A204.1 (cell line): ENCODE results near the gene RNU5D-1.
"Not testable (repeated sequence)": the region's sequence is repeated elsewhere in the genome, so short reads cannot be mapped to it uniquely, and the experiment has no call there.

Experiments
- FAIRE-seq: peaks from 2 replicates; lab custom pipeline; 2012; peaks lifted over from hg19 to GRCh38; lab: Jason Lieb, UNC

The RNU5D-1 gene

GRCh38 chr1:44730741-44731512 is at the start of gene RNU5D-1:
Gene RNU5D-1, minus strand, starts transcription at chr1:44731170.
- peak; percentile 96 for FAIRE-seq

GRCh38 chr1:44780583-44781121 is 49.7 kb upstream of the RNU5D-1 start:
- no peak for FAIRE-seq

- no peak for FAIRE-seq
These were observed 48.0 kb upstream of the RNU5D-1 start for GRCh38 chr1:44778705-44779576.

- FAIRE-seq = no peak
These were observed 47.1 kb upstream of the RNU5D-1 start for GRCh38 chr1:44777969-44778635.

GRCh38 chr1:44777547-44777946 is 46.6 kb upstream of the RNU5D-1 start:
- no peak for FAIRE-seq

GRCh38 chr1:44776730-44777068 is 45.7 kb upstream of the RNU5D-1 start:
- no peak for FAIRE-seq

GRCh38 chr1:44775930-44776729 is 45.2 kb upstream of the RNU5D-1 start:
- FAIRE-seq = no peak

GRCh38 chr1:44775078-44775929 is 44.3 kb upstream of the RNU5D-1 start, which contains the start of gene RPS8:
Gene RPS8, plus strand, starts transcription at chr1:44775540. Its CDS starts 57 bp downstream, at chr1:44775597.
- FAIRE-seq = no peak

GRCh38 chr1:44766421-44766820 is 35.5 kb upstream of the RNU5D-1 start:
- FAIRE-seq = not testable (repeated sequence)

GRCh38 chr1:44760876-44761275 is 29.9 kb upstream of the RNU5D-1 start:
- no peak for FAIRE-seq

- no peak for FAIRE-seq
These were observed 28.1 kb upstream of the RNU5D-1 start for GRCh38 chr1:44759077-44759476.

GRCh38 chr1:44757420-44757819 is 26.4 kb upstream of the RNU5D-1 start:
- FAIRE-seq = no peak

- no peak for FAIRE-seq
These were observed 16.9 kb upstream of the RNU5D-1 start for GRCh38 chr1:44747878-44748277.

- no peak for FAIRE-seq
These were observed 12.2 kb upstream of the RNU5D-1 start for GRCh38 chr1:44743211-44743610.

GRCh38 chr1:44740179-44740617 is 9.2 kb upstream of the RNU5D-1 start:
- FAIRE-seq = no peak

GRCh38 chr1:44739307-44740178 is 8.6 kb upstream of the RNU5D-1 start, which contains the start of gene KIF2C:
Gene KIF2C, plus strand, starts transcription at chr1:44739837. Its CDS starts 96 bp downstream, at chr1:44739933.
- FAIRE-seq = peak; percentile 97

- not testable (repeated sequence) for FAIRE-seq
These were observed 8.0 kb upstream of the RNU5D-1 start for GRCh38 chr1:44738953-44739306.

- FAIRE-seq = no peak
These were observed 5.0 kb upstream of the RNU5D-1 start for GRCh38 chr1:44735992-44736391.

- no peak for FAIRE-seq
These were observed 2.8 kb upstream of the RNU5D-1 start for GRCh38 chr1:44733784-44734183.

- FAIRE-seq = no peak
These were observed 2.4 kb upstream of the RNU5D-1 start for GRCh38 chr1:44733365-44733764.
